ACC112 (cell line): Measurements from ENCODE around the gene ANTKMT.

Experiments used
- H2AFZ ChIP-seq: fragments of 200-600 bp; sonication (generic); one replicate; pipeline ENCODE4 v1.6.0; 2017; ENCODE audit warnings: antibody characterized with exemption, low read length; ENCODE audit not compliant: unreplicated experiment
- H3K27ac ChIP-seq: fragments of 200-600 bp; sonication (generic); 2 replicates; pipeline ENCODE4 v1.5.1; 2014; ENCODE audit warnings: low read depth, mild to moderate bottlenecking, antibody characterized with exemption, low read length, moderate library complexity
- H3K27me3 ChIP-seq: fragments of 200-600 bp; sonication (generic); 2 replicates; pipeline ENCODE4 v1.6.1; 2014; ENCODE audit warnings: mild to moderate bottlenecking, antibody characterized with exemption, low read length, moderate library complexity, mixed read lengths; ENCODE audit not compliant: insufficient read depth
- H3K36me3 ChIP-seq: fragments of 200-600 bp; sonication (generic); 2 replicates; pipeline ENCODE4 v1.6.1; 2016; ENCODE audit warnings: mild to moderate bottlenecking, antibody characterized with exemption, low read length, moderate library complexity, mixed read lengths; ENCODE audit not compliant: insufficient read depth
- H3K4me1 ChIP-seq: fragments of 200-600 bp; sonication (generic); one replicate; pipeline ENCODE4 v1.6.1; 2016; ENCODE audit warnings: low read length, mixed read lengths; ENCODE audit not compliant: insufficient read depth, unreplicated experiment, control insufficient read depth
- H3K4me3 ChIP-seq: fragments of 200-600 bp; sonication (generic); 2 replicates; pipeline ENCODE4 v1.5.1; 2014; ENCODE audit warnings: mild to moderate bottlenecking, low read depth, low read length
- H3K79me2 ChIP-seq: fragments of 200-600 bp; sonication (generic); one replicate; pipeline ENCODE4 v1.6.0; 2016; ENCODE audit warnings: low read length; ENCODE audit not compliant: control insufficient read depth, unreplicated experiment, insufficient read depth

Gene ANTKMT

DNA sequence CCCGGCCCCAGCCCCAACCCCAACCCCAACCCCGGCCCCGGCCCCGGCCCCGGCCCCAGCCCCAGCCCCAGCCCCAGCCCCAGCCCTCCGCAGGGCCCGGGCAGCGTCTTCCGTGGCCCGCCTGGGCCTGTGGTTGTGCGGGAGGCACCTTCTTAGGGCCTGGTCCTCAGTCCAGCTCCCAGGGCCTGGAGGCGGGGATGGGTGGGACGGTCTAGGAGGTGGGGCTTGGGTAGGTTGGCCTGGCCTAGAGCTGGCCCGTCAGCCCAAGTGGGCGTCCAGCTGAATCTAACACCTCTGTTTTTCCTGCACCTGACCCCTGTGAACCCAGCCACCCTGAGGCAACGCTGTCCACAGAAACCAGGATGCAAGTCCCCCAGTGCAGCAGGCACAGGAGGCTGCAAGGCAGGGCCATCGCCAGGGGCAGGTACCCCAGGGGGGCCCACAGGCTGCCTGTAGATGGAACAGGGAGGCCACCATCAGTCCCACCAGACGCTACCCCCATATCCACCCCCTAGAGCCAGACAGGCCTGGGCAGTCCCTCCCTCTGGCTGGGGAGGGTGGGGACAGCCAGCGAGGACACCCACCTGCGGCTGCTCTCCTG, 48.3 kb downstream of the ANTKMT start:
- Histone ChIP-seq H3K27ac (no peak overlapping the region), H3K36me3 (no peaks in the 10 kb centered on the region), H2AFZ (no peak overlapping the region), H3K4me1 (no peaks in the 10 kb centered on the region), H3K79me2 (no peaks in the 10 kb centered on the region), H3K27me3 (no peaks in the 10 kb centered on the region), H3K4me3 (no peak overlapping the region)

- Histone ChIP-seq H3K79me2 (no peaks in the 10 kb centered on the region), H2AFZ (no peak overlapping the region), H3K27ac (no peak overlapping the region), H3K4me3 (no peak overlapping the region), H3K36me3 (no peaks in the 10 kb centered on the region), H3K4me1 (no peaks in the 10 kb centered on the region), H3K27me3 (no peaks in the 10 kb centered on the region)
Measured at GRCh38 chr16:769934-770333, 49.0 kb downstream of the ANTKMT start.

DNA sequence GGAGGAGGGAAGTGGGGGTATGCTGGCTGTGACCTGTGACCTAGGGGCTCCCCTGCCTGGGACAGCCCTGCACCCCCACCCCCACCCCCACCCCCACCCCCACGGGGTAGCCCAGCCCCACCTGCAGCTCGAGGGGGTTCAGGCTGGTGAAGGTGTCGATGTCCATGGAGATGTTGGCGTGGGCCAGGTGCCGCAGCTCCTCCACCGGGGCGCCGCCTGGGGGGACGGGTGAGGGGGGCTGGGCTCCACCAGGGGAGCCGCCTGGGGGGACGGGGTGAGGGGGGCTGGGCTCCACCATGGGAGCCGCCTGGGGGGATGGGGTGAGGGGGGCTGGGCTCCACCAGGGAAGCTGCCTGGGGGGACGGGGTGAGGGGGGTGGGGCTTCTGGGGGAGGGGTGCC, 49.5 kb downstream of the ANTKMT start:
- Histone ChIP-seq H3K36me3 (no peaks in the 10 kb centered on the region), H3K79me2 (no peaks in the 10 kb centered on the region), H2AFZ (no peak overlapping the region), H3K4me3 (no peak overlapping the region), H3K4me1 (no peaks in the 10 kb centered on the region), H3K27me3 (no peaks in the 10 kb centered on the region), H3K27ac (no peak overlapping the region)
